PC-3 (cell line): Measurements from ENCODE around the gene NECAP2. TPM values are rescaled to one million over a fixed set of nuclear protein-coding genes. Genes with fewer than 3 reads are reported as not detected.
"Not testable (repeated sequence)": the region's sequence is repeated elsewhere in the genome, so short reads cannot be mapped to it uniquely, and the experiment has no call there.

ENCODE experiments used
- ATAC-seq: fragments of 200-7000 bp; cut with Tn5 transposase; 2 replicates; pipeline ENCODE4 v1.9.1; 2020; ENCODE audit warnings: mild to moderate bottlenecking, moderate library complexity
- BruUV-seq: library from RNA; stranded (reverse); fragments of 400-500 nt; replicated peaks from 2 replicates; lab custom pipeline; 2021; lab: Mats Ljungman, UMichigan
- CTCF ChIA-PET: fragments of 300-600 bp; sonication (Branson Sonifier 250); formaldehyde crosslinking; loops from one replicate; lab custom pipeline; 2022; ENCODE audit warnings: antibody characterized with exemption; lab: Charles Lee
- POLR2A ChIA-PET: fragments of 300-600 bp; sonication (Branson Sonifier 250); formaldehyde crosslinking; loops from one replicate; lab custom pipeline; 2022; ENCODE audit warnings: antibody characterized with exemption; ENCODE audit not compliant: unreplicated experiment; lab: Charles Lee
- DNase-seq: peaks from one replicate; pipeline ENCODE4 v3.0.0-alpha.2; 2015
- H2AFZ ChIP-seq: fragments of 300-600 bp; sonication (generic); 2 replicates; pipeline ENCODE4 v1.6.0; 2016; ENCODE audit warnings: antibody characterized with exemption, low read length
- H3F3A ChIP-seq: fragments of 300-600 bp; sonication (generic); one replicate; pipeline ENCODE4 v1.6.0; 2017; ENCODE audit warnings: antibody characterized with exemption, low read length, control low read depth, mild to moderate bottlenecking; ENCODE audit not compliant: unreplicated experiment
- H3K27ac ChIP-seq: fragments of 300-600 bp; sonication (generic); 2 replicates; pipeline ENCODE4 v1.5.1; 2016; ENCODE audit warnings: mild to moderate bottlenecking, low read length
- H3K27me3 ChIP-seq: fragments of 300-600 bp; sonication (generic); 2 replicates; pipeline ENCODE4 v1.6.1; 2016; ENCODE audit warnings: low read length, mixed read lengths
- H3K36me3 ChIP-seq: fragments of 300-600 bp; sonication (generic); 2 replicates; pipeline ENCODE4 v1.6.1; 2016; ENCODE audit warnings: low read depth, mixed run types, low read length, mixed read lengths
- H3K4me1 ChIP-seq: fragments of 300-600 bp; sonication (generic); 2 replicates; pipeline ENCODE4 v1.5.1; 2016; ENCODE audit warnings: low read length; ENCODE audit not compliant: insufficient read depth
- H3K4me2 ChIP-seq: fragments of 300-600 bp; sonication (generic); 2 replicates; pipeline ENCODE4 v1.6.0; 2016; ENCODE audit warnings: low read length
- H3K4me3 ChIP-seq: fragments of 300-600 bp; sonication (generic); 2 replicates; pipeline ENCODE4 v1.5.1; 2016; ENCODE audit warnings: mild to moderate bottlenecking, low read length, mixed read lengths
- H3K79me2 ChIP-seq: fragments of 300-600 bp; sonication (generic); 2 replicates; pipeline ENCODE4 v1.6.1; 2017; ENCODE audit warnings: low read length, mixed read lengths
- H3K9ac ChIP-seq: fragments of 300-600 bp; sonication (generic); 2 replicates; pipeline ENCODE4 v1.6.0; 2016; ENCODE audit warnings: mild to moderate bottlenecking, low read length
- H3K9me2 ChIP-seq: fragments of 300-600 bp; sonication (generic); replicated peaks from 2 replicates; pipeline ENCODE4 v1.6.1; 2016; ENCODE audit warnings: mixed run types, low read length, mixed read lengths
- H3K9me3 ChIP-seq: fragments of 300-600 bp; sonication (generic); 2 replicates; pipeline ENCODE4 v1.6.1; 2016; ENCODE audit warnings: low read length, mixed read lengths
- H4K20me1 ChIP-seq: fragments of 300-600 bp; sonication (generic); 2 replicates; pipeline ENCODE4 v1.6.1; 2016; ENCODE audit warnings: low read length, mixed read lengths
- CTCF ChIP-seq: fragments of 300-600 bp; sonication (generic); conservative IDR thresholded peaks from 2 replicates; pipeline ENCODE4 v1.5.1; 2017; ENCODE audit warnings: antibody characterized with exemption, low read depth, mild to moderate bottlenecking, low read length
- EZH2 ChIP-seq: fragments of 300-600 bp; sonication (generic); IDR thresholded peaks from one replicate; pipeline ENCODE4 v1.6.1; 2017; ENCODE audit warnings: antibody characterized with exemption, mild to moderate bottlenecking, low read length; ENCODE audit not compliant: unreplicated experiment
- EZH2phosphoT487 ChIP-seq: fragments of 300-600 bp; sonication (generic); IDR thresholded peaks from 2 replicates; pipeline ENCODE4 v1.6.1; 2018; ENCODE audit warnings: mild to moderate bottlenecking, antibody characterized with exemption, low read length, borderline replicate concordance
- intact Hi-C: fragments of 100-400 bp; cut with micrococcal nuclease; formaldehyde crosslinking; loops from 2 replicates; pipeline ENCODE4 v1.9.0; 2023
- total RNA-seq: library from RNA; depleted of rRNA; stranded (reverse); fragments of >200 nt; gene quantifications from 2 replicates; pipeline ENCODE4 v1.2.3, GENCODE V29; 2014; rRNA removed

The NECAP2 gene
- total RNA-seq, 1 experiment from 2014 or later = 65.0 TPM

DNA sequence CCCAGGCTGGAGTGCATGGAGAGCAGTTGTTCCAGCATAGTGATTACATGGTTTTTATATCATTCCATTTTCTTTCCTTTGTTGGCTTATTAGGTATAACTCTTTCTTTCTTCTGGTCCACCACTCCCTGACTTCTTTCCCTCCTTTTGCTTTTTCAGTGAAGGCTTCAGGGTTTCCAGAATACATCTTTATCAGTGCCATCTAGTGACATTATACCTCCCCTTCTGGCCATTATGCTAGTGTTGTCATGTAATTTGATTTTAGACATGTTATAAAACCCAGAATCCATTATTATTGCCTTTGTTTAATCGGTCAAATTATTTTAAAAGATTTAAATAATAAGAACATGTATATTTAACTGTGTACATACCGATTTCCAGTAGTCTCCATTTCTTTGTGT lies 63.0 kb downstream of the NECAP2 start:
- DNase-seq = no peak
- ATAC-seq = no peak
- no peaks in the 10 kb centered on the region; the same call in 1 of the 2 replicates for H3K4me1 ChIP-seq
- H3K4me3 ChIP-seq = no peak overlapping the region
- no peaks in the 10 kb centered on the region for H3K79me2 ChIP-seq
- intact Hi-C loops = no loop called here
- H3K9ac ChIP-seq = no peak overlapping the region
- ChIA-PET CTCF (no interaction called here), POLR2A (no interaction called here)
- H3K9me2 ChIP-seq = no peaks in the 10 kb centered on the region
- no peaks in the 10 kb centered on the region for H3K36me3 ChIP-seq
- no TSS peak for BruUV-seq
- no peaks in the 10 kb centered on the region for H3K27me3 ChIP-seq
- no peak overlapping the region for H2AFZ ChIP-seq
- no peak for TF ChIP-seq EZH2phosphoT487
- TF ChIP-seq EZH2 = no peak
- TF ChIP-seq CTCF = no peak
- H3K9me3 ChIP-seq = no peaks in the 10 kb centered on the region
- H3K27ac ChIP-seq = no peak overlapping the region
- no peaks in the 10 kb centered on the region for H4K20me1 ChIP-seq
- no peaks in the 10 kb centered on the region for H3F3A ChIP-seq
- H3K4me2 ChIP-seq = no peak overlapping the region

DNA sequence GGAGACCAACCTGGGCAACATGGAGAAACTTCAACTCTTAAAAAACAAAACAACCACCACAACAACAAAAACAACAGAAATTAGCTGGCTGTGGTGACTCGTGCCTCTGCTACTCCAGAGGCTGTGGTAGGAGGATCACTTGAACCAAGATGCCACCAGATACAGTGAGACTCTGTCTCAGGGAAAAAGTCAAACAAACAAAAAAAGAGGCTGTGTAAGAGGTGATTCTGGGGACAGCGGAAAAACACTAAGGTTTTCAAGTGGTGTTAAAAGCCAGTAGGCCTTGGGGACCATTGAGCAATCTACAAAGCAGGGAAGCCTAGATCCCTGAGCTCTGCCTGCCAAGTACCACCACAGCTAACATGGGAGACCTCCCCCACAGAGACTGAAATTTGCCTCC lies 65.3 kb downstream of the NECAP2 start:
- H3K4me1 ChIP-seq, H3K4me2 ChIP-seq, intact Hi-C loops, H4K20me1 ChIP-seq, H3K9me3 ChIP-seq, H3K9ac ChIP-seq, H3K36me3 ChIP-seq, H3K4me3 ChIP-seq, H3K79me2 ChIP-seq, POLR2A ChIA-PET, DNase-seq, CTCF ChIA-PET, H3F3A ChIP-seq, BruUV-seq, H3K27me3 ChIP-seq, ATAC-seq, H3K27ac ChIP-seq, H3K9me2 ChIP-seq, H2AFZ ChIP-seq: not testable (repeated sequence)

DNA sequence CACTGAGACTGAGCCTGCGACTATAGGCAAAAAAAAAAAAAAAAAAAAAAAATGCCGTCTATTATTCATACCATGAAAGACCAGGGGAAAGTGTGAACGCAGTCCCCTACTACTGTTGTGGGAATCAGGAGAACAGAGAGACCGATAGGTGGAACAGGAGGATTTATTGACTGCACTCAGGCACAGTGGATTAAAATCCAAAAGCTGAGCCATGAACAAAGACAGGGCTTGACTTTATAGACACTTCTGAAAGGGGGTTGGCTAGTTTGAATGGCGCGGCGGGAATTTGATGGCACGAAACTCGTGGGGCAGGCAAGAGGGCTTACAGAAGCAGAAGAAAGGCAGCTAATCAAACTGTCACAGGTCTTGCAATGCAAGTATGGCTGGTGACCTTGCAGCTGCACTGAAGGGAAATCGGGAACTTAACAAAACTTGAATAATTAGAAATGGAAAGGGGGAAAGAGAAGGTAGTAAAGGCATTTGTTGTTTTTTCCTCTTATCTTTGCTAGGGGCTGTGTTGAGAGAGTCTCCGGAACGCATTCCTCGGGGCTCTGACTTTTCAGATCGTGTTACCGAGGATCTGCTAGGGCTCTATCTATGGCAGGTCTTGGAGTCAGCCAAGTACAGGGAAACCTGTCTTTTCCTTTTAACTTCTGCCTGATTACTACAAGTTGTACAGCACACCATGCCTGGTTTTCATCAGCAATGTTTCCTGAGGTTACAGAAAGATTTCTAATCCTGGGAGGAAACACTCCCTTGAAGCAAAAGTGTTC lies 66.0 kb downstream of the NECAP2 start:
- CTCF ChIA-PET, ATAC-seq, H3K9me3 ChIP-seq, BruUV-seq, H3K36me3 ChIP-seq, H4K20me1 ChIP-seq, H3K4me3 ChIP-seq, DNase-seq, H3F3A ChIP-seq, H3K4me2 ChIP-seq, H3K79me2 ChIP-seq, H3K27me3 ChIP-seq, H3K9ac ChIP-seq, H2AFZ ChIP-seq, POLR2A ChIA-PET, H3K4me1 ChIP-seq, H3K27ac ChIP-seq, intact Hi-C loops, H3K9me2 ChIP-seq: not testable (repeated sequence)

- H3K27me3 ChIP-seq, H3F3A ChIP-seq, H4K20me1 ChIP-seq, CTCF ChIA-PET, H3K79me2 ChIP-seq, POLR2A ChIA-PET, ATAC-seq, H3K9me2 ChIP-seq, H3K36me3 ChIP-seq, H2AFZ ChIP-seq, DNase-seq, H3K9me3 ChIP-seq, H3K4me1 ChIP-seq, H3K4me2 ChIP-seq, BruUV-seq, intact Hi-C loops, H3K4me3 ChIP-seq, H3K9ac ChIP-seq, H3K27ac ChIP-seq: not testable (repeated sequence)
Observed at GRCh38 chr1:16508861-16509445, 68.4 kb downstream of the NECAP2 start.

Other genes starting within 250 kb of the NECAP2 start
- 13.8 and 28.1 TPM in 2 replicates for gene ARHGEF19, start 228.1 kb upstream of the NECAP2 start, total RNA-seq
- gene CPLANE2, start 203.5 kb upstream of the NECAP2 start, total RNA-seq = 9.6 and 11.6 TPM in 2 replicates
- 13.1 and 16.0 TPM in 2 replicates for gene FBXO42, start 88.2 kb upstream of the NECAP2 start, total RNA-seq
- gene SZRD1, start 73.5 kb upstream of the NECAP2 start, total RNA-seq = 119 and 136 TPM in 2 replicates
- not detected in 2 replicates for gene SPATA21, start 3.3 kb upstream of the NECAP2 start, total RNA-seq
- under 0.01 TPM in 2 replicates for gene RNU1-1, start 73.6 kb downstream of the NECAP2 start, total RNA-seq
- gene NBPF1, start 172.8 kb downstream of the NECAP2 start, total RNA-seq = 57.2 and 76.7 TPM in 2 replicates
- under 0.01 TPM in 2 replicates for gene RNU1-3, start 226.2 kb downstream of the NECAP2 start, total RNA-seq